ENCODE data around the gene COL24A1. TPM values are rescaled to one million over a fixed set of nuclear protein-coding genes. Genes with fewer than 3 reads are reported as not detected.

The COL24A1 gene
- total and polyA plus RNA-seq, 2 of the 8 experiments (the other 6 are each of a cell fraction or from before 2014, with no cell fraction given): 0.23 to 1.1 TPM

DNA sequence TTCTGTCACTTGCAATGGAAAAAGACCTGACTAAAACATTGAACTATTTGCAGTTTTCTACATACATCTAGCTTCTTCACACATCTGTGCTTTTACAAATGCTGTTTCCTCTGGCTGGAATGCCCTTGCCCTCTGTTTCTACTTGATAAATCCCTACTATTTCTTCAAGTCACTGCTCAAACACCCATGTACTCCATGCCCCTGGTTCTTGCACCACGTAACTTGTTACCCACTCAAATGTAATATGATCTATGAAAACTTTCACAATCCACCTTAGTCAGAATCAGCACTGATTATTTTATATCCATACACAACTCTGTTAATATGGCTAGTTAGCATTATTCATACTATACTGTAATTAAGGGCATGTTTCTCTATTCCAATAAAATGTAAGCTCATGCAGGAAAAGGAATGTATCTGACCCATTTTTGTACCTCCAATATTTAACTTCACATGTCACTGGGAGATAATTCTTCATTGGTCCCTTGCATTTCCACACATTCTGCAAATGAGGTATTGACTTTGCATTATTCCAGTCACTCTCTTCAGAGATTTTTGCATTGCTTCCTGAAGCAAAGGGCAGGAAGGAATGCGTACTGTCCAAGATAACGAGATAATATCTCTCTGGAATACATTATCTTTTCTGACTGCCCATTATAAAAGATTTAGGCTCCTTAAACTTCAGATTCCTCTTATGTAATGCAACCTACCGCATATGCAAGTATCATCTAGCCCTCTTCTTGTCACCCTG is 158.3 kb downstream of the COL24A1 start:
- no peaks in the 10 kb centered on the region for H3K4me1 ChIP-seq (replicated peaks in 1 of 4; ENCODE audit: control insufficient read depth in 3 of 4, insufficient read depth in 4 of 4, low read length in 3 of 4)
- H3K79me2 ChIP-seq (ENCODE audit: control insufficient read depth in 1 of 2, insufficient read depth in 2 of 2, low read length in 2 of 2): no peaks in the 10 kb centered on the region
- H3K23me2 ChIP-seq (ENCODE audit: low read depth, low read length): no peaks in the 10 kb centered on the region
- H3K4ac ChIP-seq (replicated peaks; ENCODE audit: insufficient read length, low read depth, low read length): no peak overlapping the region
- WGBS, 2 experiments (ENCODE audit: extremely low coverage in 1 of 2, insufficient coverage in 1 of 2, insufficient read length in 1 of 2, insufficient replicate concordance in 2 of 2, low coverage in 1 of 2, low lambda C conversion rate in 2 of 2, missing lambda C conversion rate in 1 of 2): 95% methylated on average over 4 of the region's 4 CpGs; no CpG with 5 or more reads in 1 of the 2 experiments
- ChIA-PET POLR2A (ENCODE audit: partially characterized antibody) (no interaction called here), CTCF (ENCODE audit: partially characterized antibody) (interaction anchor here (0.6 to 1.0 kb wide), 2 partner anchors 14 to 368 kb away, joined by 3 read pairs; no protein-coding TSS in a partner anchor)
- H3K4me2 ChIP-seq (ENCODE audit: insufficient read depth in 1 of 2, low read depth in 2 of 2, low read length in 2 of 2): no peak overlapping the region
- H2BK120ac ChIP-seq (replicated peaks; ENCODE audit: low read depth, low read length): no peak overlapping the region
- H3K14ac ChIP-seq (ENCODE audit: insufficient read length): no peak overlapping the region
- H3K56ac ChIP-seq (replicated peaks; ENCODE audit: insufficient read length, low read depth, low read length): no peak overlapping the region
- no peak overlapping the region for H2BK20ac ChIP-seq (ENCODE audit: low read length)
- H4K91ac ChIP-seq (replicated peaks; ENCODE audit: insufficient read length, low read length): no peak overlapping the region
- H3K36me3 ChIP-seq (ENCODE audit: control insufficient read depth in 2 of 4, insufficient read depth in 4 of 4, low read length in 3 of 4): no peaks in the 10 kb centered on the region
- no peak overlapping the region for H2BK15ac ChIP-seq (ENCODE audit: low read length)
- H2BK12ac ChIP-seq (ENCODE audit: low read depth, low read length): no peak overlapping the region
- FAIRE-seq (no peak), DNase-seq (ENCODE audit: low read depth in 1 of 2, low spot score in 2 of 2) (no peak)
- no peak overlapping the region for H2AFZ ChIP-seq (ENCODE audit: low read length)
- H3K23ac ChIP-seq (ENCODE audit: insufficient read length): no peak overlapping the region
- H3K27me3 ChIP-seq (replicated peaks in 1 of 4; ENCODE audit: control insufficient read depth in 3 of 4, extremely low read depth in 1 of 4, insufficient read depth in 3 of 4, low read length in 3 of 4): no peaks in the 10 kb centered on the region
- H3K4me3 ChIP-seq (ENCODE audit: extremely low read depth in 1 of 4, insufficient read depth in 2 of 4, low read depth in 3 of 4, low read length in 4 of 4): no peak overlapping the region
- H2AK5ac ChIP-seq (ENCODE audit: low read depth, low read length): no peak overlapping the region
- no peak overlapping the region for H2BK5ac ChIP-seq (ENCODE audit: low read depth, low read length)
- no peaks in the 10 kb centered on the region for H3K9me3 ChIP-seq (ENCODE audit: insufficient read depth in 2 of 2, low read depth in 1 of 2, low read length in 1 of 2)
- H3K27ac ChIP-seq (ENCODE audit: low read depth, low read length): no peak overlapping the region
- H4K5ac ChIP-seq (ENCODE audit: insufficient read length, low read depth, low read length): no peak overlapping the region
- no peak overlapping the region for H4K8ac ChIP-seq (ENCODE audit: extremely low read depth, insufficient read depth, low read length)
- no peaks in the 10 kb centered on the region for H4K20me1 ChIP-seq (replicated peaks in 1 of 2; ENCODE audit: control insufficient read depth in 1 of 2, insufficient read depth in 2 of 2, low read length in 2 of 2)
- H3K18ac ChIP-seq (ENCODE audit: extremely low read depth, low read length): no peak overlapping the region
- H3K79me1 ChIP-seq (ENCODE audit: low read depth, low read length): no peaks in the 10 kb centered on the region
- no peak overlapping the region for H3K9ac ChIP-seq (replicated peaks in 1 of 4; ENCODE audit: extremely low read depth in 1 of 4, low read depth in 3 of 4, low read length in 3 of 4)
- TF ChIP-seq POU5F1 (IDR thresholded peaks at IDR 0.05; ENCODE audit: low read depth, low read length): no peak
- TF ChIP-seq YY1 (IDR thresholded peaks at IDR 0.05; ENCODE audit: low read depth, low read length): no peak
- TF ChIP-seq BCL11A (IDR thresholded peaks at IDR 0.05; ENCODE audit: low read depth in 2 of 2, low read length in 2 of 2): no peak
- no peak for TF ChIP-seq SIX5 (IDR thresholded peaks at IDR 0.05; ENCODE audit: low read depth, low read length)
- TF ChIP-seq CHD1 (IDR thresholded peaks at IDR 0.05; ENCODE audit: low read depth, low read length): no peak
- no peak for TF ChIP-seq ZNF274 (IDR thresholded peaks at IDR 0.05; ENCODE audit: borderline replicate concordance, extremely low read depth, low read length)
- TF ChIP-seq TEAD4 (IDR thresholded peaks at IDR 0.05; ENCODE audit: low read depth, low read length): no peak
- TF ChIP-seq, protein P1, sequence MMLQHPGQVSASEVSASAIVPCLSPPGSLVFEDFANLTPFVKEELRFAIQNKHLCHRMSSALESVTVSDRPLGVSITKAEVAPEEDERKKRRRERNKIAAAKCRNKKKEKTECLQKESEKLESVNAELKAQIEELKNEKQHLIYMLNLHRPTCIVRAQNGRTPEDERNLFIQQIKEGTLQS (IDR thresholded peaks at IDR 0.05; ENCODE audit: insufficient read depth, low read depth, low read length): no peak
- TF ChIP-seq CHD2 (IDR thresholded peaks at IDR 0.05; ENCODE audit: low read length): no peak
- no peak for TF ChIP-seq ASH2L (IDR thresholded peaks at IDR 0.05; ENCODE audit: low read length)
- no peak for TF ChIP-seq POLR2AphosphoS5 (IDR thresholded peaks at IDR 0.05; ENCODE audit: low read depth, low read length)
- no peak for TF ChIP-seq RAD21 (IDR thresholded peaks at IDR 0.05 in 1 of 2, conservative IDR thresholded peaks at IDR 0.05 in 1 of 2; ENCODE audit: low read depth in 2 of 2, low read length in 2 of 2)

All from H1 (cell line).